Measurements from ENCODE around the gene CACNG5.

Gene CACNG5

GRCh38 chr17:66849851-66850580, 15.1 kb downstream of the CACNG5 start:
- no peak for ATAC-seq
- TF ChIP-seq ZNF8 (CRISPR knock-in tag; IDR thresholded peaks at IDR 0.05): no peak
- no peak for TF ChIP-seq PPARA (CRISPR knock-in tag; IDR thresholded peaks at IDR 0.05; ENCODE audit: borderline replicate concordance)
- TF ChIP-seq TOX (CRISPR knock-in tag; IDR thresholded peaks at IDR 0.05; ENCODE audit: borderline replicate concordance): no peak
- no peak for TF ChIP-seq TCF4 (CRISPR knock-in tag; IDR thresholded peaks at IDR 0.05; ENCODE audit: borderline replicate concordance)
- TF ChIP-seq ZFP3 (CRISPR knock-in tag; IDR thresholded peaks at IDR 0.05): no peak
- TF ChIP-seq ZNF70 (CRISPR knock-in tag; IDR thresholded peaks at IDR 0.05): no peak
- TF ChIP-seq ARNTL (CRISPR knock-in tag; IDR thresholded peaks at IDR 0.05; ENCODE audit: borderline replicate concordance, low read depth): no peak
- TF ChIP-seq PATZ1 (CRISPR knock-in tag; IDR thresholded peaks at IDR 0.05; ENCODE audit: borderline replicate concordance): no peak
- TF ChIP-seq ZNF565 (CRISPR knock-in tag; conservative IDR thresholded peaks at IDR 0.05; ENCODE audit: low read depth): no peak
- no peak for TF ChIP-seq SNAI2 (CRISPR knock-in tag; IDR thresholded peaks at IDR 0.05)
- TF ChIP-seq ZC3H10 (CRISPR knock-in tag; IDR thresholded peaks at IDR 0.05): no peak
- no peak for TF ChIP-seq OSR1 (CRISPR knock-in tag; IDR thresholded peaks at IDR 0.05)
- TF ChIP-seq GLIS3 (CRISPR knock-in tag; IDR thresholded peaks at IDR 0.05): no peak
- no peak for TF ChIP-seq ESRRG (CRISPR knock-in tag; IDR thresholded peaks at IDR 0.05)
- TF ChIP-seq POU6F1 (CRISPR knock-in tag; IDR thresholded peaks at IDR 0.05; ENCODE audit: borderline replicate concordance, low read depth): no peak
- no peak for TF ChIP-seq RARB (CRISPR knock-in tag; IDR thresholded peaks at IDR 0.05)

- ATAC-seq: no peak
- TF ChIP-seq CSDC2 (CRISPR knock-in tag; IDR thresholded peaks at IDR 0.05) (no peak), ESRRG (CRISPR knock-in tag; IDR thresholded peaks at IDR 0.05) (no peak), TCF4 (CRISPR knock-in tag; IDR thresholded peaks at IDR 0.05; ENCODE audit: borderline replicate concordance) (no peak), RARB (CRISPR knock-in tag; IDR thresholded peaks at IDR 0.05) (no peak), ZC3H10 (CRISPR knock-in tag; IDR thresholded peaks at IDR 0.05) (no peak), POU6F1 (CRISPR knock-in tag; IDR thresholded peaks at IDR 0.05; ENCODE audit: borderline replicate concordance, low read depth) (no peak), CSRNP3 (CRISPR knock-in tag; IDR thresholded peaks at IDR 0.05) (no peak), SNAI2 (CRISPR knock-in tag; IDR thresholded peaks at IDR 0.05) (no peak), ISL1 (CRISPR knock-in tag; IDR thresholded peaks at IDR 0.05) (no peak), GLIS3 (CRISPR knock-in tag; IDR thresholded peaks at IDR 0.05) (no peak)
Observed at GRCh38 chr17:66850692-66851091, 15.8 kb downstream of the CACNG5 start.

GRCh38 chr17:66855204-66855603, 20.3 kb downstream of the CACNG5 start:
- no peak for ATAC-seq
- no peak for TF ChIP-seq CREB5 (CRISPR knock-in tag; IDR thresholded peaks at IDR 0.05; ENCODE audit: low read depth)
- TF ChIP-seq TSHZ2 (CRISPR knock-in tag; IDR thresholded peaks at IDR 0.05): no peak
- TF ChIP-seq ZNF70 (CRISPR knock-in tag; IDR thresholded peaks at IDR 0.05): no peak
- no peak for TF ChIP-seq PATZ1 (CRISPR knock-in tag; IDR thresholded peaks at IDR 0.05; ENCODE audit: borderline replicate concordance)
- no peak for TF ChIP-seq ZFP3 (CRISPR knock-in tag; IDR thresholded peaks at IDR 0.05)
- no peak for TF ChIP-seq ZC3H10 (CRISPR knock-in tag; IDR thresholded peaks at IDR 0.05)
- no peak for TF ChIP-seq TCF4 (CRISPR knock-in tag; IDR thresholded peaks at IDR 0.05; ENCODE audit: borderline replicate concordance)
- TF ChIP-seq PPARA (CRISPR knock-in tag; IDR thresholded peaks at IDR 0.05; ENCODE audit: borderline replicate concordance): no peak
- TF ChIP-seq ESRRG (CRISPR knock-in tag; IDR thresholded peaks at IDR 0.05): no peak
- no peak for TF ChIP-seq ARNTL (CRISPR knock-in tag; IDR thresholded peaks at IDR 0.05; ENCODE audit: borderline replicate concordance, low read depth)

Data from SK-N-SH treated with all-trans-retinoic acid at 6 μM for 48 hours (cell line).